Natural killer cell (primary cell): ENCODE data around the gene MCOLN3. TPM values are rescaled to one million over a fixed set of nuclear protein-coding genes. Genes with fewer than 3 reads are reported as not detected.

Source experiments
- ATAC-seq, 3 donors: fragments of 150-1000 bp in 2 of 3; fragments of 200-7000 bp in 1 of 3; cut with Tn5 transposase; 1 replicate in 1 of 3; 2 replicates in 2 of 3; pipeline ENCODE4 v1.10.0; 2021; ENCODE audit warnings: mild to moderate bottlenecking in 2 of 3, moderate library complexity in 2 of 3
- DNase-seq, 2 donors: peaks; one replicate each; pipeline versions ENCODE4 v3.0.0 to v3.0.0-alpha.2; 2013 to 2021; ENCODE audit warnings: mixed read lengths in 1 of 2
- H3K27ac ChIP-seq: one replicate; pipeline ENCODE4 v1.5.1; 2013; ENCODE audit warnings: mild to moderate bottlenecking, low read length
- H3K27me3 ChIP-seq: one replicate; pipeline ENCODE4 v1.6.1; 2013; ENCODE audit warnings: low read length; ENCODE audit not compliant: control insufficient read depth, insufficient read depth
- H3K36me3 ChIP-seq: one replicate; pipeline ENCODE4 v1.6.1; 2013; ENCODE audit warnings: low read length; ENCODE audit not compliant: control insufficient read depth, insufficient read depth
- H3K4me1 ChIP-seq: one replicate; pipeline ENCODE4 v1.6.1; 2013; ENCODE audit warnings: low read length; ENCODE audit not compliant: control insufficient read depth, insufficient read depth
- H3K4me3 ChIP-seq: one replicate; pipeline ENCODE4 v1.5.1; 2013; ENCODE audit warnings: low read length
- H3K9me3 ChIP-seq: one replicate; pipeline ENCODE4 v1.6.1; 2013; ENCODE audit warnings: low read length; ENCODE audit not compliant: control insufficient read depth, insufficient read depth
- H3K27ac Mint-ChIP-seq, 2 donors: one replicate each; pipeline ENCODE4 v1.8.0; 2022; ENCODE audit warnings: mild to moderate bottlenecking in 2 of 2, mixed read lengths in 2 of 2, moderate library complexity in 1 of 2
- H3K27me3 Mint-ChIP-seq, 2 donors: one replicate each; pipeline ENCODE4 v1.8.0; 2022; ENCODE audit warnings: low read depth in 2 of 2, mixed read lengths in 2 of 2
- H3K36me3 Mint-ChIP-seq: one replicate; pipeline ENCODE4 v1.8.0; 2022; ENCODE audit warnings: mixed read lengths
- H3K4me1 Mint-ChIP-seq, 2 donors: one replicate each; pipeline ENCODE4 v1.8.0; 2022; ENCODE audit warnings: mixed read lengths in 2 of 2
- H3K4me3 Mint-ChIP-seq: one replicate; pipeline ENCODE4 v1.8.0; 2022; ENCODE audit warnings: mild to moderate bottlenecking, moderate library complexity, mixed read lengths
- H3K9me3 Mint-ChIP-seq, 2 donors: one replicate each; pipeline ENCODE4 v1.8.0; 2022; ENCODE audit warnings: mixed read lengths in 2 of 2
- WGBS: methylation state at CpG from one replicate; pipeline ENCODE4 v1.1.7; 2013; ENCODE audit warnings: missing lambda C conversion rate; ENCODE audit not compliant: insufficient coverage; 5-methylcytosine and 5-hydroxymethylcytosine counted together
- intact Hi-C: fragments of 100-400 bp; cut with micrococcal nuclease; formaldehyde crosslinking; loops from one replicate; pipeline ENCODE4 v1.14.2; 2022
- total RNA-seq, 4 donors: library from RNA; stranded (reverse); fragments of 120-200 nt in 1 of 4; gene quantifications; one replicate each; pipeline versions ENCODE4 v1.2.3 to v1.2.4, GENCODE V29; 2013 to 2022
- TF ChIP-seq, protein P1 (sequence below): fragments of 200-600 bp; IDR thresholded peaks from one replicate; pipeline ENCODE4 v1.8.0; 2022; ENCODE audit warnings: antibody characterized with exemption

Gene MCOLN3
- total RNA-seq, 3 donors from 2014 or later (not counting 1 experiment from before 2014, with no cell fraction given) = not detected

DNA sequence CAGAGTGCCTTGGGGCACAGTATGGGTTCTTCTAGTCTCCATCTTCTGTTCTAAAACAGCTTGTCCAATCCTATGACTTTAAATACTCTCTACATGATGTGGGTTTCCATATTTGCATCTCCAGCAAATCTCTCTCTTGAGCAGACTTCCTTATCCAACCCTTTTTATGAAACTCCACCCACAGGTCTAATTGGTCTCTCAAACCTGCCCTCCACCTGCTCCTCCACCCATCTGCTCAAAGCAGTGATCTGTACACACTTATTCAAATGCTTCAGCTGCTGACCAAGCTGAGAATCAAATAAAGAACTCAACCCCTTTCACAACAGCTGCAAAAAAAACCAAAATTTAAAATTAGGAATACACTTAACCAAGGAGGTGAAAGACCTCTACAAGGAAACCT, 62.9 kb downstream of the MCOLN3 start:
- Histone ChIP-seq H3K27me3 (no peaks in the 10 kb centered on the region), H3K4me3 (no peak overlapping the region), H3K9me3 (no peaks in the 10 kb centered on the region), H3K36me3 (no peaks in the 10 kb centered on the region), H3K27ac (no peak overlapping the region), H3K4me1 (peaks cover 9% of the 10 kb centered on the region)
- H3K27ac Mint-ChIP-seq = no peak overlapping the region
- no peaks in the 10 kb centered on the region for H3K9me3 Mint-ChIP-seq
- no peaks in the 10 kb centered on the region for H3K36me3 Mint-ChIP-seq
- TF ChIP-seq, protein P1, sequence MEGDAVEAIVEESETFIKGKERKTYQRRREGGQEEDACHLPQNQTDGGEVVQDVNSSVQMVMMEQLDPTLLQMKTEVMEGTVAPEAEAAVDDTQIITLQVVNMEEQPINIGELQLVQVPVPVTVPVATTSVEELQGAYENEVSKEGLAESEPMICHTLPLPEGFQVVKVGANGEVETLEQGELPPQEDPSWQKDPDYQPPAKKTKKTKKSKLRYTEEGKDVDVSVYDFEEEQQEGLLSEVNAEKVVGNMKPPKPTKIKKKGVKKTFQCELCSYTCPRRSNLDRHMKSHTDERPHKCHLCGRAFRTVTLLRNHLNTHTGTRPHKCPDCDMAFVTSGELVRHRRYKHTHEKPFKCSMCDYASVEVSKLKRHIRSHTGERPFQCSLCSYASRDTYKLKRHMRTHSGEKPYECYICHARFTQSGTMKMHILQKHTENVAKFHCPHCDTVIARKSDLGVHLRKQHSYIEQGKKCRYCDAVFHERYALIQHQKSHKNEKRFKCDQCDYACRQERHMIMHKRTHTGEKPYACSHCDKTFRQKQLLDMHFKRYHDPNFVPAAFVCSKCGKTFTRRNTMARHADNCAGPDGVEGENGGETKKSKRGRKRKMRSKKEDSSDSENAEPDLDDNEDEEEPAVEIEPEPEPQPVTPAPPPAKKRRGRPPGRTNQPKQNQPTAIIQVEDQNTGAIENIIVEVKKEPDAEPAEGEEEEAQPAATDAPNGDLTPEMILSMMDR = no peak
- no peak overlapping the region for H3K4me3 Mint-ChIP-seq
- no peak for DNase-seq
- intact Hi-C loops = no loop called here
- peaks cover 6% of the 10 kb centered on the region in 2 donors for H3K4me1 Mint-ChIP-seq
- H3K27me3 Mint-ChIP-seq = peaks cover 11 to 18% of the 10 kb centered on the region in 2 donors
- no peak for ATAC-seq

DNA sequence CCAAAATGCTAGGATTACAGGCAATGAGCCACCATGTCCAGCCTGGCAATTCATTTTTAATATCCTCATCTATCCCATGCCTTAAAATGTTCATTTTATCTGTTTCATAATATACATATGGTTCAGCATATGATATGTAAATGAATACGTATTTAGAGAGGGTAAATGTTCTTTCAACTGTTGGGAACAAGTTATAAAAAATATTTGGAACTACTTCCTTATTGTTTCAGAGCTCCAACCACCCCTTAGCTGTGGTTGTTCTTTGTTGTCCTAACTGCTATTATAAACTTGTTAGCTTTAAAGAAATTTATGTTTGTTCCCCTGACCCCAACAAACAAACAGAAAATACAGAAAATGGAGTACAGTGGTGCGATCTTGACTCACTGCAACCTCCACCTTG, 65.9 kb downstream of the MCOLN3 start:
- ATAC-seq = no peak
- Histone ChIP-seq H3K9me3 (no peaks in the 10 kb centered on the region), H3K4me3 (no peak overlapping the region), H3K4me1 (no peaks in the 10 kb centered on the region), H3K27me3 (no peaks in the 10 kb centered on the region), H3K36me3 (no peaks in the 10 kb centered on the region), H3K27ac (no peak overlapping the region)
- DNase-seq = no peak
- TF ChIP-seq, protein P1 = no peak
- no peak overlapping the region for H3K27ac Mint-ChIP-seq
- no peak overlapping the region for H3K4me3 Mint-ChIP-seq
- H3K4me1 Mint-ChIP-seq = no peaks in the 10 kb centered on the region
- no peaks in the 10 kb centered on the region for H3K9me3 Mint-ChIP-seq
- H3K27me3 Mint-ChIP-seq = peaks cover 18 to 26% of the 10 kb centered on the region in 2 donors
- H3K36me3 Mint-ChIP-seq = no peaks in the 10 kb centered on the region
- intact Hi-C loops = no loop called here
- WGBS = 94% methylated on average over 1 of the region's 2 CpGs

DNA sequence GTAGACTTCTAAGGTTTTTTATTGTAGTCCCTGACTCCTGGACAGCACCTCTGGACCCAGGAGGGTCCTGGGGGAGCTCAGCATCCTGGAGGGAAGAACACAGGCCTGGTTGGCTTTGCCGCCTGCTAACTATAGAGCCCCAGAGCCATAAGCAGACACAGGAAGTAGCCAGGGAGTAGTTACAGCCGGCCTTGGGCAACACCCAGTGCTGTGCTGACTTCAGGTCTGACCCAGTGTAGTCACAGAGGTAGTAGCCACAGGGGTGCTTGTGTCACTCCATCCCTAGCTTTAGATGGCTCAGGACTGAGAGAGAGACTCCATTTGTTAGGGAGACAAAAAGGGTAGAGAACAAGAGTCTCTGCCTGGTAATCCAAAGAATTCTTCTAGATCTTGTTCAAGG, 73.3 kb downstream of the MCOLN3 start:
- H3K27me3 Mint-ChIP-seq = peaks cover 3 to 12% of the 10 kb centered on the region in 2 donors
- Histone ChIP-seq H3K9me3 (no peaks in the 10 kb centered on the region), H3K27me3 (no peaks in the 10 kb centered on the region), H3K4me1 (peaks cover 16% of the 10 kb centered on the region), H3K27ac (no peak overlapping the region), H3K4me3 (no peak overlapping the region), H3K36me3 (no peaks in the 10 kb centered on the region)
- no peaks in the 10 kb centered on the region for H3K36me3 Mint-ChIP-seq
- peak in 1 of 3 donors; percentile 54 for ATAC-seq
- WGBS = 35% methylated on average over 2 of the region's 2 CpGs
- H3K9me3 Mint-ChIP-seq = no peaks in the 10 kb centered on the region
- no peak for DNase-seq
- H3K4me3 Mint-ChIP-seq = no peak overlapping the region
- no peak overlapping the region for H3K27ac Mint-ChIP-seq
- no peaks in the 10 kb centered on the region for H3K4me1 Mint-ChIP-seq
- TF ChIP-seq, protein P1 = no peak
- intact Hi-C loops = no loop called here

DNA sequence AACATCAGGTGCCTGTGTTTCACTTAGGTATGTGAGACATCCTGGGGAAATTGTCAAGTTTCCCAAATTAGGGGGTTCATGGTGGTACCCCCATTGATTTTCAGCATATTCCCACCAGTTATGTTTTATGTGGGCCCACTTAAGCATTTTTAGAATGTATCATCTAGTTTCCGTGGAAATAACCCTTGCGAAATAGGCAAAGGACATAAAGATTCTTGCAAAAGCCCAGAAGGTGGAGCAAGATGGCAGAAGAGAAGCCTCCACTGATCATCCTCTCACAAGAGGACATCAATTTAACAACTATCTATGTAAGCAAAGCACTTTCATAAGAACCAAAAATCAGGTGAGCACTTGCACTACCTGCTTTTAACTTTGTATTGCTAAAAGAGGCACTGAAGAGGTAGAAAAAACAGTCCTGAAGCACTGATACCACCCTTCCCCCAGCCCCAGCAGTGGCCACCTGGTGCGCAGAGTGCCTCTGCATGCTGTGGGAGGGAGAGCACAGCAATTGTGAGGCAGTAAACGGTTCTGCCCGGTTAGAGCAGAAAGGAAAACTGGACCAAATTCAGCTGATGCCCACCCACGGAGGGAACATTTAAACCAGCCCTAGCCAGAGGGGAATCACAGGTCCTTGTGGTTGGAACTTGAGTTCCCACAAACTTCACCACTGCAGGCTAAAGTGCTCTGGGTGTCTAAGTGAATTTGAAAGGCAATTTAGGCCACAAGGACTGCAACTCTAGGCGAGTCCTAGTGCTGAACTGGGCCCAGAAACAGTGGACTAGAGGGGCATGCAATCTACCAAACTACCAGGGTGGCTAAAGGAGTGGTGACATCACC, 74.6 kb downstream of the MCOLN3 start:
- Histone ChIP-seq H3K27ac (no peak overlapping the region), H3K9me3 (no peaks in the 10 kb centered on the region), H3K27me3 (no peaks in the 10 kb centered on the region), H3K4me1 (peaks cover 16% of the 10 kb centered on the region), H3K36me3 (no peaks in the 10 kb centered on the region), H3K4me3 (no peak overlapping the region)
- ATAC-seq (no peak), DNase-seq (peak in 1 of 2 donors; percentile 45)
- H3K27ac Mint-ChIP-seq = no peak overlapping the region
- H3K9me3 Mint-ChIP-seq = no peaks in the 10 kb centered on the region
- H3K27me3 Mint-ChIP-seq = peaks cover 0 to 3% of the 10 kb centered on the region in 2 donors
- H3K4me3 Mint-ChIP-seq = no peak overlapping the region
- H3K36me3 Mint-ChIP-seq = no peaks in the 10 kb centered on the region
- TF ChIP-seq, protein P1 = no peak
- intact Hi-C loops = no loop called here
- H3K4me1 Mint-ChIP-seq = no peaks in the 10 kb centered on the region
- WGBS = 61% methylated on average over 7 of the region's 7 CpGs
